CD4-positive, alpha-beta memory T cell (primary cell): ENCODE data around the gene OSGIN1. TPM values are rescaled to one million over a fixed set of nuclear protein-coding genes. Genes with fewer than 3 reads are reported as not detected.

Experiments
- CTCF ChIA-PET: fragments of 350-600 bp; sonication (Branson Sonifier 250); formaldehyde crosslinking; loops from one replicate; lab custom pipeline; 2021; ENCODE audit warnings: inconsistent platforms; ENCODE audit not compliant: partially characterized antibody; lab: Charles Lee
- POLR2A ChIA-PET: fragments of 350-600 bp; sonication (Branson Sonifier 250); formaldehyde crosslinking; loops from one replicate; lab custom pipeline; 2021; ENCODE audit not compliant: partially characterized antibody; lab: Charles Lee
- DNase-seq, 5 donors: peaks; one replicate each; pipeline versions ENCODE4 v3.0.0 to v3.0.0-alpha.2; 2020 to 2022; ENCODE audit warnings: mixed read lengths in 1 of 5
- H3K27ac ChIP-seq: one replicate; pipeline ENCODE4 v1.7.0; 2013; ENCODE audit warnings: low read depth, low read length
- H3K27me3 ChIP-seq: 2 replicates; pipeline ENCODE4 v1.7.0; 2013; ENCODE audit warnings: mild to moderate bottlenecking, low read length, moderate library complexity; ENCODE audit not compliant: insufficient read depth
- H3K36me3 ChIP-seq: 2 replicates; pipeline ENCODE4 v1.7.0; 2013; ENCODE audit warnings: mild to moderate bottlenecking, low read length, moderate library complexity; ENCODE audit not compliant: insufficient read depth
- H3K4me1 ChIP-seq: 2 replicates; pipeline ENCODE4 v1.7.0; 2013; ENCODE audit warnings: mild to moderate bottlenecking, low read length, moderate library complexity; ENCODE audit not compliant: insufficient read depth
- H3K4me3 ChIP-seq, 2 donors: one replicate each; pipeline ENCODE4 v1.7.0; 2013; ENCODE audit warnings: low read length in 2 of 2, mild to moderate bottlenecking in 1 of 2
- H3K9me3 ChIP-seq, 2 donors: one replicate each; pipeline ENCODE4 v1.7.0; 2013; ENCODE audit warnings: low read length in 2 of 2, control low read depth in 1 of 2; ENCODE audit not compliant: control insufficient read depth in 1 of 2
- H3K27ac Mint-ChIP-seq, 7 donors: one replicate each; pipeline ENCODE4 v1.8.0; 2020 to 2021; ENCODE audit warnings: mixed read lengths in 7 of 7, mild to moderate bottlenecking in 6 of 7, inconsistent platforms in 3 of 7, moderate library complexity in 3 of 7
- H3K27me3 Mint-ChIP-seq, 2 donors: one replicate each; pipeline ENCODE4 v1.8.0; 2020 to 2021; ENCODE audit warnings: mixed read lengths in 2 of 2
- H3K36me3 Mint-ChIP-seq, 2 donors: one replicate each; pipeline ENCODE4 v1.8.0; 2020 to 2021; ENCODE audit warnings: mixed read lengths in 2 of 2, inconsistent platforms in 1 of 2, mild to moderate bottlenecking in 1 of 2
- H3K4me1 Mint-ChIP-seq, 4 donors: one replicate each; pipeline ENCODE4 v1.8.0; 2020 to 2021; ENCODE audit warnings: mixed read lengths in 4 of 4, mild to moderate bottlenecking in 1 of 4
- H3K4me3 Mint-ChIP-seq, 8 donors: one replicate each; pipeline ENCODE4 v1.8.0; 2020 to 2021; ENCODE audit warnings: mixed read lengths in 8 of 8, mild to moderate bottlenecking in 7 of 8, moderate library complexity in 6 of 8, inconsistent platforms in 3 of 8
- H3K9me3 Mint-ChIP-seq, 8 donors: one replicate each; pipeline ENCODE4 v1.8.0; 2020 to 2021; ENCODE audit warnings: mixed read lengths in 8 of 8, mild to moderate bottlenecking in 5 of 8, inconsistent platforms in 3 of 8, moderate library complexity in 1 of 8
- intact Hi-C: fragments of 100-400 bp; cut with micrococcal nuclease; formaldehyde crosslinking; loops from one replicate; pipeline ENCODE4 v1.15.1; 2023
- polyA plus RNA-seq, 2 donors: library from polyadenylated mRNA; unstranded; fragments of 300-500 nt; fragmentation: Illumina TruSeq; gene quantifications; one replicate each; pipeline ENCODE4 v1.2.3, GENCODE V29; 2021
- total RNA-seq, 2 experiments: library from RNA; stranded (reverse); gene quantifications; one replicate each; pipeline ENCODE4 v1.2.3, GENCODE V29; 2021

Gene OSGIN1
- total and polyA plus RNA-seq, 4 experiments from 2014 or later, result 0.28 to 1.2 (median 1.1) TPM; not detected in 1

DNA sequence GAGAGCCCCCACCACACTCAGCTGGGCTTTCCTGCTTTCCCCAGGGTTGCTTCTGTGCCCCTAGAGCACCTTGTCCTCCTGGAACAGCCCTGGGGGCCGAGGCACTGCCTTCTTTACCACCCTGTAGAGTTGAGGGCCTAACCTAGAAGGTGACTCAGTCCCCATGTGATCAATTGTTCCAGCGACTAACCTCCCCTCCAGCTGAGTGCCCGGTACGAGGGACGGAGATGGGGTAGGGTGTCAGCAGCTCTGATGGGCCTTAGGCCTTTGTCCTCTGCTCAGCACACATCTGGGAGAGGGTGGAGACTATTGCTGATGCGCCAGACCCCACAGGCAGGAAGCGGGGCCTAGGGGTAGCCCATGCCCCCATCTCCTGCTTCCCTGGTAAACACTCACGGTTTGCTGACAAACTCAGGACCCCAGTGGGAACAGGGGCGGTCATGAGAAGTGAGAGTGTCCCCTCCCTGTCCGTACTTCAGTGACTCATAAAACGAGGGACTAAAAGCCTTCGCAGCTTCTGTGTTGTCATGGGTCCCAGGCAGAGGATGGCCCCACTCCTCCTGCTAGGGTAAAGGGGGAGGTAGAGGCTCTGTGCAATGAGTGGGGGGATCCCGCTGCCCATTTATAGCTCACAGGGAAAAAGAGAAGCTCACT is 48.1 kb downstream of the OSGIN1 start:
- H3K27me3 ChIP-seq, result no peaks in the 10 kb centered on the region
- no peak overlapping the region for H3K27ac ChIP-seq
- no peaks in the 10 kb centered on the region for H3K9me3 ChIP-seq
- H3K9me3 Mint-ChIP-seq, result peaks cover 0 to 3% (median 0%) of the 10 kb centered on the region in 8 donors
- ChIA-PET CTCF (no interaction called here), POLR2A (no interaction called here)
- no peaks in the 10 kb centered on the region for H3K36me3 ChIP-seq
- intact Hi-C loops, result no loop called here
- H3K4me3 ChIP-seq, result no peak overlapping the region
- H3K4me1 ChIP-seq, result no peaks in the 10 kb centered on the region
- H3K4me1 Mint-ChIP-seq, result no peaks in the 10 kb centered on the region
- H3K27ac Mint-ChIP-seq, result no peak overlapping the region
- H3K4me3 Mint-ChIP-seq, result no peak overlapping the region
- peaks cover 8 to 14% of the 10 kb centered on the region in 2 donors for H3K27me3 Mint-ChIP-seq
- DNase-seq, result no peak
- H3K36me3 Mint-ChIP-seq, result no peaks in the 10 kb centered on the region

DNA sequence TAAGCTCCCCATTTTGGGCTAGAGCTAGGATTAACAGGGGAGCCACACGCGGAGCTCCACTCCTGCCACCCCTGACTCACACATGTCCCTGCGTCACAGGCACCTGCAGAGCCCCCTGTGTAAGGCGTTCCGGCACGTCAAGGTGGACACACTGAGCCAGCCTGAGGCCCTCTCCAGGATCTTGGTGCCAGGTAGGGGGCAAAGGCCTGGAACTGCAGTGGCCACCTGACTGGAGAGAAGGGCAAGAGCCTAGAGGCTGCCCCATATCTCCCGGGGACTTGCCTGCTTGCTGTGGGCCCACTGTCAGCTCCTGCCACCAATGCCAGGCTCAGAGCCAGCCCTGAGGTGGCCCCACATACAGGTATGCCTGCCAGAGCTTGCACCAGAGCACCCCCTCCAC is 48.7 kb downstream of the OSGIN1 start:
- H3K4me1 ChIP-seq, result no peaks in the 10 kb centered on the region
- CTCF ChIA-PET, result no interaction called here
- no peak overlapping the region for H3K4me3 ChIP-seq
- H3K27me3 ChIP-seq, result no peaks in the 10 kb centered on the region
- H3K27me3 Mint-ChIP-seq, result peaks cover 7 to 9% of the 10 kb centered on the region in 2 donors
- H3K9me3 ChIP-seq, result no peaks in the 10 kb centered on the region
- POLR2A ChIA-PET, result interaction anchor here (0.5 kb wide), 1 partner anchor 164 kb away, joined by 3 read pairs; no protein-coding TSS in a partner anchor
- H3K27ac ChIP-seq, result no peak overlapping the region
- intact Hi-C loops, result no loop called here
- peaks cover 0 to 3% (median 0%) of the 10 kb centered on the region in 8 donors for H3K9me3 Mint-ChIP-seq
- no peaks in the 10 kb centered on the region for H3K36me3 Mint-ChIP-seq
- H3K36me3 ChIP-seq, result no peaks in the 10 kb centered on the region
- no peaks in the 10 kb centered on the region for H3K4me1 Mint-ChIP-seq
- H3K27ac Mint-ChIP-seq, result no peak overlapping the region
- DNase-seq, result no peak
- no peak overlapping the region for H3K4me3 Mint-ChIP-seq

DNA sequence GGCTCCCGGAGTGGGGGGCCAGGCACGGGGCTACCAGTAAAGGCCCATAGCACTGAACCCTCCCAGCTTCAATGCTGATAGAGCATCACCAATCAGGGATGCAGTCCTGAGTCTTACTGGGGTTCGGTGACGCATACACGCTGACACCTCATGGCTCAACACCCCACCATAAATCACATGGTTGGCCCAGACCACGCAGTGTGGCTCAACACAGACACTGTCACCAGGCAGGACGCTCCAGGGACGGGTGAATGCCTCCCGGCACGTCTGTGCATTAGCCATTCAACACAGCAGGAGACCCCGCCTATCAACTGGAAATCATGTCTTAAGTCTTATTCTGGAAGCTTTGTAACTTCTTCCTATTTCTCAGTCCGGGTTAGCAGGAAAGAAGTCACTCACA is 50.0 kb downstream of the OSGIN1 start:
- no peaks in the 10 kb centered on the region for H3K9me3 ChIP-seq
- H3K4me3 ChIP-seq, result no peak overlapping the region
- no peaks in the 10 kb centered on the region for H3K27me3 ChIP-seq
- Mint-ChIP-seq H3K9me3 (peaks cover 0 to 3% (median 0%) of the 10 kb centered on the region in 8 donors), H3K36me3 (no peaks in the 10 kb centered on the region), H3K27me3 (peaks cover 3 to 8% of the 10 kb centered on the region in 2 donors), H3K27ac (no peak overlapping the region), H3K4me3 (no peak overlapping the region), H3K4me1 (no peaks in the 10 kb centered on the region)
- CTCF ChIA-PET, result no interaction called here
- no peak overlapping the region for H3K27ac ChIP-seq
- no peaks in the 10 kb centered on the region for H3K4me1 ChIP-seq
- intact Hi-C loops, result no loop called here
- no peaks in the 10 kb centered on the region for H3K36me3 ChIP-seq
- no peak for DNase-seq
- POLR2A ChIA-PET, result no interaction called here

DNA sequence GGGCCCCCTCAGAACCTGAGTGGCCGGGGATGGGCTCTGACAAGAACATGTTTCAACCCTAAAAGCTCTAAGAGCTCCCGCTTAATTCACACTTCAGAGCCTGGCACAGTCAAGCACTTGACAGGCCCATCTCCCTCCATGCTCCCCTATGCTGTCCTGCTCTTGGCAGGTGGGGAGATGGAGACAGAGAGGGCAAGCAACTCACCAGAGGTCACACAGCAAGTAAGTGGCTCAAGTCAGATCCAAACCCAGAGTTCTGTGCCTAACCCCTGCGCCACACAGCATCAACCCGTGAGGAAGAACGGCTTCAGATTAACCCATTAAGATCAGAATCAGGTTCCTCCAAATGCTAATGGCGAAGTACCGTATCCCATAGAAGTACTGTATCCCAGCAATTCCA is 51.4 kb downstream of the OSGIN1 start:
- Histone ChIP-seq H3K4me1 (no peaks in the 10 kb centered on the region), H3K36me3 (no peaks in the 10 kb centered on the region), H3K4me3 (no peak overlapping the region), H3K27me3 (no peaks in the 10 kb centered on the region), H3K27ac (no peak overlapping the region), H3K9me3 (no peaks in the 10 kb centered on the region)
- Mint-ChIP-seq H3K9me3 (peaks cover 0 to 1% (median 0%) of the 10 kb centered on the region in 8 donors), H3K4me1 (no peaks in the 10 kb centered on the region), H3K27me3 (peaks cover 1 to 2% of the 10 kb centered on the region in 2 donors), H3K36me3 (no peaks in the 10 kb centered on the region), H3K4me3 (no peak overlapping the region), H3K27ac (no peak overlapping the region)
- POLR2A ChIA-PET, result no interaction called here
- CTCF ChIA-PET, result no interaction called here
- intact Hi-C loops, result no loop called here
- DNase-seq, result no peak

DNA sequence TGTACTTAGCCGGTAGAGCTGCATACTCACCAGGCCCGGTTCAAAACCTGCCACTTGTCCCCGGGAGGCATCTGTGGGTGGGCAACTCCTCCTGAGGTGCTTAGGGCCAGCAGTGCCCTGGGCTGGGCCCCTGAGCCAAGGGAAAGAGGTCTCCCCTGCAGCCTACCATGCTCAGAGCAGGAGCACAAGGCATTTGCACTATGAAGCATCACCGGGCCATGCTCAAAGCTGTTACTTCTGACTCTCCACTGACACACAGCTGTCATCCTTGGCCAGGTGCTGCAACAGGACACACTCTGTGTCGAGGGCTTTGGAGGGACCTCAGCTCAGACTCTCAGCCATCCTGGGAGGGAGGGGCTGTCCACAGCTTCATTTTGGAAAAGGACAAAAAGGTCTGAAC is 52.4 kb downstream of the OSGIN1 start:
- peaks cover 0 to 1% (median 0%) of the 10 kb centered on the region in 8 donors for H3K9me3 Mint-ChIP-seq
- no peak overlapping the region for H3K27ac Mint-ChIP-seq
- Histone ChIP-seq H3K9me3 (no peaks in the 10 kb centered on the region), H3K27me3 (no peaks in the 10 kb centered on the region), H3K36me3 (no peaks in the 10 kb centered on the region), H3K27ac (no peak overlapping the region), H3K4me3 (no peak overlapping the region), H3K4me1 (no peaks in the 10 kb centered on the region)
- intact Hi-C loops, result no loop called here
- H3K27me3 Mint-ChIP-seq, result peaks cover 1 to 2% of the 10 kb centered on the region in 2 donors
- DNase-seq, result no peak
- ChIA-PET CTCF (no interaction called here), POLR2A (no interaction called here)
- no peak overlapping the region for H3K4me3 Mint-ChIP-seq
- H3K36me3 Mint-ChIP-seq, result no peaks in the 10 kb centered on the region
- no peaks in the 10 kb centered on the region for H3K4me1 Mint-ChIP-seq

DNA sequence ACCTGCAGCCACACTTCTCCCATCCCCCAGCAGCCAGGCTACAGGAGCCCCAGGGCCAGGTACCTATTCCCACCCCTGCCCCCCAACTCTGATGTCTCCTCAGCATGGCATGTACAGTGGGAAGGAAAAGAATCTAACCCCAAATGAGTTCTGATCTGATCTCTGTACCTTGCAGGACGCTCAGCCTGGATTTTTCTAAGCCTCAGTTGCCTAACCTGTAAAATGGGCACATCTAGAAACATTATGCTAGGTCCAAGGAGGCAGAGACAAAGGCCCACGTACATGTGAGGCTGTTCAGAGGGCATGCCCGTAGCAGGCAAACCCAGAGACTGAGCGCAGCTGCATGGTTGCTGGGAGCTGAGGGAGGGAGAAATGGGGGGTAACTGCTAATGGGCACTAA is 54.5 kb downstream of the OSGIN1 start:
- intact Hi-C loops, result no loop called here
- no peaks in the 10 kb centered on the region for H3K9me3 ChIP-seq
- no peaks in the 10 kb centered on the region for H3K36me3 Mint-ChIP-seq
- H3K4me1 Mint-ChIP-seq, result no peaks in the 10 kb centered on the region
- peaks cover 0 to 1% (median 0%) of the 10 kb centered on the region in 8 donors for H3K9me3 Mint-ChIP-seq
- no peak overlapping the region for H3K4me3 Mint-ChIP-seq
- no peak for DNase-seq
- H3K4me3 ChIP-seq, result no peak overlapping the region
- no peaks in the 10 kb centered on the region for H3K27me3 ChIP-seq
- H3K4me1 ChIP-seq, result no peaks in the 10 kb centered on the region
- peaks cover 0 to 4% of the 10 kb centered on the region in 2 donors for H3K27me3 Mint-ChIP-seq
- no peaks in the 10 kb centered on the region for H3K36me3 ChIP-seq
- H3K27ac ChIP-seq, result no peak overlapping the region
- ChIA-PET CTCF (no interaction called here), POLR2A (no interaction called here)
- no peak overlapping the region for H3K27ac Mint-ChIP-seq

DNA sequence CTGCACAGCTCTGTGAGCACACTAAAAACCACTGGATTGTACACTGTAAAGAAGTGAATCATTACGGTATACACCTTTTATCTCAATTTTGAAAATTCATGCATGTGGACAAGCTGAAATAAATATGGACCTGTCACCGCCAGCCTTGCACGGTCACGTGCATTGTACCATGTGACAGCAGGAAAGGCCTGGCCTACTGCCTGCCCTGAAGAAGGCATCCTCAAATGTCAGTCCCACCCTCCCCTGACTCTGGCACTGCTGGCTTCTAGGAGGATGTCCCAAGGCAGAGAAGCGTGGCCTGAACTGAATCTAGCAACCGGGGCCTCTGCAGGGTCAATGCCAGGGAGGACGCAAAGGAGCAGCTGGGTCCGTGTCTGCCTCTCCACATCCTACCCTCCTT is 54.9 kb downstream of the OSGIN1 start:
- H3K4me3 ChIP-seq, result no peak overlapping the region
- no peaks in the 10 kb centered on the region for H3K4me1 ChIP-seq
- intact Hi-C loops, result no loop called here
- no peaks in the 10 kb centered on the region for H3K9me3 ChIP-seq
- H3K27ac ChIP-seq, result no peak overlapping the region
- Mint-ChIP-seq H3K9me3 (peaks cover 0 to 1% (median 0%) of the 10 kb centered on the region in 8 donors), H3K27me3 (peaks cover 0 to 4% of the 10 kb centered on the region in 2 donors), H3K4me3 (no peak overlapping the region), H3K36me3 (no peaks in the 10 kb centered on the region), H3K27ac (no peak overlapping the region), H3K4me1 (no peaks in the 10 kb centered on the region)
- POLR2A ChIA-PET, result no interaction called here
- no peaks in the 10 kb centered on the region for H3K36me3 ChIP-seq
- DNase-seq, result no peak
- CTCF ChIA-PET, result no interaction called here
- no peaks in the 10 kb centered on the region for H3K27me3 ChIP-seq
